Effector memory CD4-positive, alpha-beta T cell (primary cell): ENCODE measurements around the gene PRR29.
A peak's percentile ranks its signal among the peaks of the same experiment; 100 is the strongest.

ENCODE experiments used
- DNase-seq, 3 donors: peaks; one replicate each; pipeline ENCODE4 v3.0.0-alpha.2; 2020
- H3K27ac ChIP-seq: 2 replicates; pipeline ENCODE4 v1.7.0; 2013; ENCODE audit warnings: mild to moderate bottlenecking, low read length, moderate library complexity; ENCODE audit not compliant: insufficient read depth, poor library complexity, severe bottlenecking
- H3K27me3 ChIP-seq: replicated peaks from 2 replicates; pipeline ENCODE4 v1.7.0; 2013; ENCODE audit warnings: mild to moderate bottlenecking, low read length; ENCODE audit not compliant: insufficient read depth, control insufficient read depth, poor library complexity, severe bottlenecking
- H3K36me3 ChIP-seq: 2 replicates; pipeline ENCODE4 v1.7.0; 2013; ENCODE audit warnings: mild to moderate bottlenecking, low read length, moderate library complexity; ENCODE audit not compliant: control insufficient read depth, insufficient read depth
- H3K4me1 ChIP-seq: 2 replicates; pipeline ENCODE4 v1.7.0; 2013; ENCODE audit warnings: low read length, mild to moderate bottlenecking; ENCODE audit not compliant: control insufficient read depth, insufficient read depth, poor library complexity, severe bottlenecking
- H3K4me3 ChIP-seq: 2 replicates; pipeline ENCODE4 v1.7.0; 2013; ENCODE audit warnings: low read length, low read depth, mild to moderate bottlenecking; ENCODE audit not compliant: insufficient read depth, poor library complexity, severe bottlenecking
- H3K9me3 ChIP-seq: 2 replicates; pipeline ENCODE4 v1.7.0; 2013; ENCODE audit warnings: mild to moderate bottlenecking, low read length, moderate library complexity; ENCODE audit not compliant: control insufficient read depth

Gene PRR29

DNA sequence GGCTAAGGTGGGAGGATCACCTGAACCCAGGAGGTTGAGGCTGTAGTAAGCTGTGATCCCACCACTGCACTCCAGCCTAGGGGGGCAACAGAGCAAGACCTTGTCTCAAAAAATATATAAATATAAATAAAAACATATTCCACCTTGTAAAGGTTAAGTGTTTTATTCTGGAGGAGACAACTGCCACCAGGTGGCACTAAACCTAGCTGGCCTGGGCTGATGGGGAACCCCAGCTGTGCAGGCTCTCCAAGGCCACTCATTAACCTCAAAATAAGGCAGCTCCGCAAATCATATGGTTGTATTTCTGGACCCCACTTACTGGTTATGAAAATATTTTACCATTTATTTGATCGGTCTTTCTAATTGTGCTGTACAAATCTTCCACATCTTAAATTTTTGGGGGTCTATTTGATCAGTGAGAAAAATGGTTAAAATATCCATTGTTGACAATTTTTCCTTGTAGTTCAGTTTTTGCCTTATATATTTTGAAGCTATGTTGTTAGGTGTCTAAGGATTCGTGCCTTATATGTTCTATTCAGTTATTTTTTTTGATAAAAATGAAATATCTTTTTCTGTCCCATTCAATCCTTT, 30.8 kb downstream of the PRR29 start:
- Histone ChIP-seq H3K9me3 (no peaks in the 10 kb centered on the region), H3K4me1 (peaks cover 26% of the 10 kb centered on the region), H3K36me3 (no peaks in the 10 kb centered on the region), H3K4me3 (no peak overlapping the region), H3K27ac (no peak overlapping the region), H3K27me3 (no peaks in the 10 kb centered on the region)
- DNase-seq, result peak; percentile 42 to 64 (median 52)

DNA sequence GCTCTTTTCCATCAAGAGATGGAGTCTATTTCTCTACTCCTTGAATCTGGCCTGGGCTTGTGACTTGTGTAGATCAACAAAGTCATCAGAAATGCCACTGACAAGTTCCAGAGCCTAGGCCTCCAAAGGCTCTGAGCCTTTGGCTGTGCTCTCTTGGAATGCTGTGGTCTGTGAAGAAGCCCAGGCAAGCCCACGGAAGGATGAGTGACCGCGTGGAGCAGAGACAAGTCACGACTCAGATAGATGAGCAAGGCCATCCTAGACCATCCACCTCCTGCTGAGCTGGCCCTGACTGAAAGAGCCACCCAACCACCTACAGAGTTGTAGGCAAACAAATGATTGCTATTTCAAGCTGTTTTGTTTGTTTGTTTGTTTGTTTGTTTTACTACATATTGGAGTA, 33.9 kb downstream of the PRR29 start:
- Histone ChIP-seq H3K4me3 (no peak overlapping the region), H3K27ac (no peak overlapping the region), H3K27me3 (no peaks in the 10 kb centered on the region), H3K36me3 (no peaks in the 10 kb centered on the region), H3K9me3 (no peaks in the 10 kb centered on the region), H3K4me1 (peaks cover 5% of the 10 kb centered on the region)
- no peak for DNase-seq

DNA sequence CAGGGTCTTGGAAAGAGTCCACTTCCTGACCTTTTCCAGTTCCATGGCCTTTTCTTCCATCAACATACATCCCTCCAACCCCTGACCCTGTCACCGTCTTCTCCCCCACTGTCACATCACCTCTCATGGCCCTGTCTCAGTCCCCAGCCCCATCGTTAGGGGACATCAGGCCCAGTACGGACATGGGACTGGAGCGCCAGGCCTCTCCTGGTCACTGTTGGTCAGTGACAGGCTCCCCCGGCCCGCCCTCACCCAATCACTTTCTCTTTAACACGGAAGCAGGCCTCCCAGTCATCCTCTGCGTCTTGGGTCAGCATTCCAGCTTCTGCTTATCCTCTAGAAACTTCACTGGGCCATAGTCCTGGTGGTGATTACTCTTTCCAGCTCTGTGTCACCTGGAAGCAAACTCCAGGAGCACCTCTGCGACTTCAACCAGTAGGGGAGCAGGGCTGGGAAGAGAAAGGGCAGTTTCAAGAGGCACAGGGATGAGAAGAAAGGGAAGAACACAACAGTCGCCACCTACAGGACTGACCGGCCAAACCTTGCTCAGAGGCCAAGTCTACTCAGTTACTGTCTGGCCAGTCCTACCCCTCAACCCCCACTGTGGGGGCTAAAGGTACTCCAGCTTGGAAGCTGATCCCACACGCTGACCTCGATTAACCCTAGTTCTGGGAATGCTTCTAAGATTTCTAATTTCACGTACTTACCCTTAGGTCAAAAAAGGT, 38.2 kb downstream of the PRR29 start:
- DNase-seq, result no peak
- Histone ChIP-seq H3K9me3 (no peaks in the 10 kb centered on the region), H3K27me3 (no peaks in the 10 kb centered on the region), H3K4me3 (no peak overlapping the region), H3K4me1 (no peaks in the 10 kb centered on the region), H3K27ac (no peak overlapping the region), H3K36me3 (peaks cover 18% of the 10 kb centered on the region)

DNA sequence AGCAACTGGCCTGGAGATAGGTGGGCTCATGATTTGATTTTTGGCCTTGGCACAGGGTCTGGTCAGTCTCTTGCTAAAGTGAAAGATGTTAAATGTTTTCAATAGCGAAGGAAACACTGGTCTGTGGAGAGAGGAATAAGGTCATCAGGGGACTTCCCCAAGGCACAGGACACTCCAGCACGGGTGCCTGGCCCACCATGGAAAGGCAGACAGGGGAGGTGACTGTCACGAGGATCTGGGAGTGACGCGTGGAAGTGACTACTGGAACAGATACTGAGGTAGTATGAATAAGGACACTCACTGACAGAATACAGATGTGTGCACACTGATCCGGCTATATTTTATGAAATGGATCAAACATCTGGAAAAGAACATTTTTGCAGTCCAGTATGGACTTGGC, 39.0 kb downstream of the PRR29 start:
- DNase-seq, result no peak
- Histone ChIP-seq H3K4me1 (no peaks in the 10 kb centered on the region), H3K27me3 (no peaks in the 10 kb centered on the region), H3K27ac (no peak overlapping the region), H3K4me3 (no peak overlapping the region), H3K36me3 (peaks cover 26% of the 10 kb centered on the region), H3K9me3 (no peaks in the 10 kb centered on the region)

DNA sequence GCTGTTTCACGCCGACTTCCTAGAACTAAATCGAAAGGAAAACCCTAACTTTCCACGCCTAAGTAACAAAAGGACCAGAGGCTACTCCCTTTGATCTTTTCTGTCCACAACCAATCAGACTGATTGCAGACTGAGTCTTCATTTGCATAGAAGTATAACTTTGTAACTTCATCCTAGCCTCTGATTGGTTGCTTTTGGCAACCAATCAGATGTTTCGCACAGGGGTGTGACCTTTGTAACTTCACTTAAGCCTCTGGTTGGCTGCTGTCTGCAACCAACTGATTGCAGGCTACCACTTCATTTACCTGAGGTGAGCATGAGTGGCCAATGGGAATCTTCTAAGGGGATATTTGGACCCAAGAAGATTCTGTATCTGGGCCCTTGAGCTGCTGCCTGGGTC, 39.7 kb downstream of the PRR29 start:
- H3K9me3 ChIP-seq, result no peaks in the 10 kb centered on the region
- H3K27me3 ChIP-seq, result no peaks in the 10 kb centered on the region
- no peak overlapping the region for H3K27ac ChIP-seq
- H3K4me3 ChIP-seq, result no peak overlapping the region
- no peaks in the 10 kb centered on the region for H3K4me1 ChIP-seq
- peaks cover 27% of the 10 kb centered on the region for H3K36me3 ChIP-seq
- DNase-seq, result no peak

DNA sequence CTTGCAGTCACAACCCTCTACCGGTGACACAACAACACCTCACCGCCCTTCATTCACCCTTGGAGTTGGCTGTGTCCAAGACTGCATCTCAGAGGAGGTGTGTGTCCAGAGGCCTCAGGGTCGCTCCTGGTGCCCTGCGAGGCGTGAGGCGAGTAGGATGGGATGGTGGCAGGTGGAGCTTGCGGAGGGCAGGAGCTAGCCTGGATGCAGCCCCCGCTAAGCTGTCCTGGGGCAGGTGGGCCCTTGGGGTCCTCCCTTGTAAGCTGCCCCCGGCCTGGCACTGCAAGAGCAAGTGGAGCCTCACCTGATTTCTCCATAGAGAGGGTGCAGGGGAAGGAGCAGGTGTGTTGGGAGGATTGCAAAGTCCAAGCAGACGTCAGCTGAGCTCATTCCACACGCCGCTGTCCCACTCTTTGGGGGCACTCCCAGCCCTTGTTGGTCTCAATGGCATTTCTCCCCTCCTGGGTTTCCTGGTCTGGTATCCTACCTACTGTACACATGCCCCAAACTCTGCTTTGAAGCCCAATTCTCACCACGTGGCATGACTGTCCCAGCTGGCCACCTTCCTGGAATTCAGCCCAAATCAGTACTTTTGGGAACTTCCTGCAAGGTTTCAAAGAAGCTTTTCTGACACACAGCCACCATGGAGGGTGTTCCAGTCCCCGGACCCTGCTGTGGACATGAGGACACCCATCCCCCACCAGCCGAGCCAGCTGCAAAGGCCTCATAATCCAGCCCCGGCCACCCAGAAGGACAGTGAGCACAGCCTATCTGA, 40.4 kb downstream of the PRR29 start:
- H3K36me3 ChIP-seq, result peaks cover 35% of the 10 kb centered on the region

DNA sequence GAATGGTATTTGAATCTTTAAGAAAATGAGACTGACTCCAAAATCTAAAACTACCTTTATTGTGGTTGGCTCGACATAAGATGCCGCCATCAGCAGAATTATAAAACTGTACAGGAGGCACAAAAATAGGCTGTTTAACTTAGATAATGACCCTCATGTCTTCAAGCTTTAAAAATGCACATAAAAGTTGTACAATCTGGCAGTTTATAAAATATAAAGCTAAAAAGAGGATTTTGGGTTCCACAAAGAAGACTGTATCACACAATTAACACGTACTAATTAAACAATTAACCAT, 40.9 kb downstream of the PRR29 start:
- Histone ChIP-seq H3K27me3 (no peaks in the 10 kb centered on the region), H3K4me1 (no peaks in the 10 kb centered on the region), H3K36me3 (peaks cover 40% of the 10 kb centered on the region)

More for the DNA sequence above, 40.4 kb downstream of the PRR29 start:
- H3K9me3 ChIP-seq, result no peaks in the 10 kb centered on the region
- H3K27ac ChIP-seq, result no peak overlapping the region
- no peaks in the 10 kb centered on the region for H3K4me1 ChIP-seq
- no peak overlapping the region for H3K4me3 ChIP-seq
- no peaks in the 10 kb centered on the region for H3K27me3 ChIP-seq
- DNase-seq, result no peak

DNA sequence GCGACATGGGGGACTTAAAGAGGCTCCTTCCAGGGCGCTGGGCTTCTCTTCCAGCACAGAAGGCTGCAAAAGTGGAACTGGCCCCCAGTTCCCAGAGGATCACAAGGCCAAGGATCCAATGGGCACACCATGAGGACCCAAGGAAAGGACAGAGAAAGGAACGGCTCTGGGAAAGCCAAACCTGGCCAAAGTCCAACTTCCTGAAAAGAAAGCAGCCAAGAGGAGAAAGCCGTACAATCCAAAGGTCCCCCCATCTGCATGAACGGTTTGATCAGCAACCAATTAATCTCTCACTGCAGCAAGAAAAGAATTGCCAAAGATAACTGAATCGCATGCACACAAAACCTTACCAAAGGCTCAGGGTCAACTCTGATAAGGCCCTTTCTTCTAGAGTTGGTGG, 42.1 kb downstream of the PRR29 start:
- Histone ChIP-seq H3K9me3 (no peaks in the 10 kb centered on the region), H3K36me3 (peaks cover 52% of the 10 kb centered on the region), H3K27me3 (no peaks in the 10 kb centered on the region), H3K4me3 (no peak overlapping the region), H3K27ac (no peak overlapping the region), H3K4me1 (no peaks in the 10 kb centered on the region)
- DNase-seq, result no peak

More for the DNA sequence above, 40.9 kb downstream of the PRR29 start:
- no peak for DNase-seq
- no peaks in the 10 kb centered on the region for H3K9me3 ChIP-seq
- H3K4me3 ChIP-seq, result no peak overlapping the region
- no peak overlapping the region for H3K27ac ChIP-seq

DNA sequence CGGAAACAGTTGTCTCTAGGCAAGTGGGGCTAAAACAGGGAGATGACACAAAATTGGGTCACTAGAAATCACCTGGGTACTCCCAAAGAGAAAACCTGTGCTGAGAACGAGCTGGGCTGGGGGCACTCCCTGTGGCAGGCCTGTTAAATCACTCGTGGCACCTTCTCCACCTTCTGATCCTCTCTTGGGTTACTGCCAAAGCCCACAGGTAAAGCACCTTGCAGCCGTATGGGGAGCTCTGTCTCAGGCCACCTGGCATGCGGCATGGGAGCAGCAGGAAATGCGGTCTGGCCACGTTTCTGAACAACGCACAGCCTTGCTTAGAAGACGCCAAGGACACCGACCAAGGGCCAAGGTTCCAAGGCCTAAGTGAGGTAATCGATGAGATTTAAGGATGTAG, 43.8 kb downstream of the PRR29 start:
- H3K36me3 ChIP-seq, result peaks cover 69% of the 10 kb centered on the region
- H3K9me3 ChIP-seq, result no peaks in the 10 kb centered on the region
- no peak overlapping the region for H3K4me3 ChIP-seq
- no peaks in the 10 kb centered on the region for H3K27me3 ChIP-seq
- DNase-seq, result no peak
- no peak overlapping the region for H3K27ac ChIP-seq
- H3K4me1 ChIP-seq, result no peaks in the 10 kb centered on the region
